Liver (tissue), 9 donors: ENCODE results near the gene ORAI3. TPM values are rescaled to one million over a fixed set of nuclear protein-coding genes. Genes with fewer than 3 reads are reported as not detected.

Source experiments
- DNase-seq: peaks from one replicate; pipeline ENCODE4 v3.0.0-alpha.2; 2017; ENCODE audit warnings: low spot score
- H3K27ac ChIP-seq, 2 donors: one replicate each; pipeline ENCODE4 v1.7.0; 2013; ENCODE audit warnings: inconsistent platforms in 2 of 2, low read length in 2 of 2, control low read depth in 1 of 2, low read depth in 1 of 2, mild to moderate bottlenecking in 1 of 2
- H3K27me3 ChIP-seq, 4 donors: one replicate each; pipeline versions ENCODE4 v1.6.1 to v1.7.0; 2013; ENCODE audit warnings: low read length in 3 of 4, inconsistent platforms in 1 of 4, mild to moderate bottlenecking in 1 of 4, moderate library complexity in 1 of 4; ENCODE audit not compliant: control insufficient read depth in 4 of 4, insufficient read depth in 4 of 4
- H3K36me3 ChIP-seq, 4 donors: one replicate each; pipeline versions ENCODE4 v1.6.1 to v1.7.0; 2013; ENCODE audit warnings: low read length in 3 of 4, mild to moderate bottlenecking in 3 of 4, low read depth in 1 of 4, moderate library complexity in 1 of 4; ENCODE audit not compliant: control insufficient read depth in 4 of 4, insufficient read depth in 3 of 4
- H3K4me1 ChIP-seq, 4 donors: one replicate each; pipeline versions ENCODE4 v1.6.1 to v1.7.0; 2013; ENCODE audit warnings: low read length in 3 of 4, mild to moderate bottlenecking in 3 of 4, moderate library complexity in 1 of 4; ENCODE audit not compliant: control insufficient read depth in 4 of 4, insufficient read depth in 4 of 4
- H3K4me3 ChIP-seq, 3 donors: one replicate each; pipeline versions ENCODE4 v1.6.1 to v1.7.0; 2013; ENCODE audit warnings: low read length in 3 of 3, control low read depth in 1 of 3, low read depth in 1 of 3, mild to moderate bottlenecking in 1 of 3
- H3K9ac ChIP-seq, 2 donors: one replicate each; pipeline ENCODE4 v1.7.0; 2013; ENCODE audit warnings: low read length in 2 of 2, mild to moderate bottlenecking in 2 of 2, moderate library complexity in 2 of 2, control low read depth in 1 of 2, low read depth in 1 of 2
- H3K9me3 ChIP-seq, 4 donors: one replicate each; pipeline versions ENCODE4 v1.6.1 to v1.7.0; 2013; ENCODE audit warnings: low read length in 3 of 4; ENCODE audit not compliant: control insufficient read depth in 4 of 4
- ATF3 ChIP-seq: IDR thresholded peaks from 2 replicates; pipeline ENCODE4 v1.6.1; 2016; ENCODE audit warnings: antibody characterized with exemption
- CTCF ChIP-seq: fragments of 150-350 bp; IDR thresholded peaks from 2 replicates; pipeline ENCODE4 v1.5.1; 2017; ENCODE audit warnings: improper control_type of control experiment, low read depth, low read length; ENCODE audit not compliant: missing input control
- EGR1 ChIP-seq, 2 donors: IDR thresholded peaks; 2 replicates each; pipeline ENCODE4 v1.6.1; 2016 to 2018; ENCODE audit warnings: antibody characterized with exemption in 2 of 2, low read depth in 2 of 2
- FOXA1 ChIP-seq: IDR thresholded peaks from 2 replicates; pipeline ENCODE4 v1.6.1; 2016; ENCODE audit warnings: antibody characterized with exemption
- FOXA2 ChIP-seq: IDR thresholded peaks from 2 replicates; pipeline ENCODE4 v1.6.1; 2016; ENCODE audit warnings: antibody characterized with exemption
- GABPA ChIP-seq, 2 donors: IDR thresholded peaks in 1 of 2; conservative IDR thresholded peaks in 1 of 2; 2 replicates each; pipeline ENCODE4 v1.6.1; 2016; ENCODE audit warnings: antibody characterized with exemption in 2 of 2, mild to moderate bottlenecking in 1 of 2, moderate library complexity in 1 of 2
- HNF4A ChIP-seq, 2 donors: conservative IDR thresholded peaks; 2 replicates each; pipeline ENCODE4 v1.6.1; 2016; ENCODE audit warnings: antibody characterized with exemption in 2 of 2, mild to moderate bottlenecking in 2 of 2
- HNF4G ChIP-seq: IDR thresholded peaks from 2 replicates; pipeline ENCODE4 v1.6.1; 2016; ENCODE audit warnings: antibody characterized with exemption
- JUND ChIP-seq, 2 donors: IDR thresholded peaks; 2 replicates each; pipeline ENCODE4 v1.6.1; 2016; ENCODE audit warnings: antibody characterized with exemption in 2 of 2
- MAX ChIP-seq: IDR thresholded peaks from 2 replicates; pipeline ENCODE4 v1.6.1; 2016; ENCODE audit warnings: antibody characterized with exemption
- NR2F2 ChIP-seq: IDR thresholded peaks from 2 replicates; pipeline ENCODE4 v1.6.1; 2016; ENCODE audit warnings: antibody characterized with exemption
- RAD21 ChIP-seq, 2 donors: IDR thresholded peaks; 2 replicates each; pipeline ENCODE4 v1.6.1; 2016; ENCODE audit warnings: antibody characterized with exemption in 2 of 2, mild to moderate bottlenecking in 2 of 2
- REST ChIP-seq: IDR thresholded peaks from 2 replicates; pipeline ENCODE4 v1.6.1; 2016; ENCODE audit warnings: antibody characterized with exemption, mild to moderate bottlenecking
- RXRA ChIP-seq, 2 donors: IDR thresholded peaks; 2 replicates each; pipeline ENCODE4 v1.6.1; 2017 to 2018; ENCODE audit warnings: antibody characterized with exemption in 2 of 2, mild to moderate bottlenecking in 1 of 2
- SP1 ChIP-seq: IDR thresholded peaks from 2 replicates; pipeline ENCODE4 v1.6.1; 2018; ENCODE audit warnings: antibody characterized with exemption, mild to moderate bottlenecking
- TAF1 ChIP-seq: conservative IDR thresholded peaks from 2 replicates; pipeline ENCODE4 v1.6.1; 2016; ENCODE audit warnings: antibody characterized with exemption, mild to moderate bottlenecking
- YY1 ChIP-seq: IDR thresholded peaks from 2 replicates; pipeline ENCODE4 v1.6.1; 2016; ENCODE audit warnings: antibody characterized with exemption, mild to moderate bottlenecking
- ZBTB33 ChIP-seq: IDR thresholded peaks from 2 replicates; pipeline ENCODE4 v1.6.1; 2016; ENCODE audit warnings: antibody characterized with exemption
- WGBS: extraction: QIAGEN DNeasy Blood & Tissue Kit; methylation state at CpG from one replicate; pipeline ENCODE4 v1.1.7; 2013; 5-methylcytosine and 5-hydroxymethylcytosine counted together
- polyA plus RNA-seq, 2 donors: library from polyadenylated mRNA; stranded (reverse) in 1 of 2; unstranded in 1 of 2; fragments of 200-250 nt in 1 of 2; fragments of >200 nt in 1 of 2; fragmentation: Nextera tagmentation in 1 of 2; extraction: Ambion mirVana in 1 of 2; gene quantifications; one replicate each; pipeline versions ENCODE4 v1.2.1 to v1.2.3, GENCODE V29; 2013 to 2015
- total RNA-seq, 2 donors: library from RNA; depleted of rRNA; stranded (reverse); fragments of >200 nt; gene quantifications; one replicate each; pipeline ENCODE4 v1.2.3, GENCODE V29; 2014
- donor health status: healthy.
- donor health status: healthy.
- donor health status: healthy.
- donor health status: healthy.
- donor health status: healthy.

Gene ORAI3
- total and polyA plus RNA-seq, 4 donors = 26.6 to 39.1 (median 31.4) TPM

- TF ChIP-seq ZBTB33 (no peak), FOXA2 (no peak), JUND (IDR thresholded peaks at IDR 0.05) (no peak), YY1 (no peak), HNF4G (no peak), EGR1 (IDR thresholded peaks at IDR 0.05; ENCODE audit: low read depth in 2 of 2) (no peak), HNF4A (conservative IDR thresholded peaks at IDR 0.05) (no peak)
These were observed 38.3 kb upstream of the ORAI3 start (continued) for GRCh38 chr16:30910427-30911029.

- H3K36me3 ChIP-seq = no peaks in the 10 kb centered on the region
- no peak overlapping the region for H3K4me3 ChIP-seq
- 93% methylated on average over 6 of the region's 6 CpGs for WGBS
- DNase-seq = no peak
- no peak overlapping the region for H3K9ac ChIP-seq
- no peaks in the 10 kb centered on the region for H3K9me3 ChIP-seq
- no peak overlapping the region for H3K27ac ChIP-seq
- no peaks in the 10 kb centered on the region for H3K4me1 ChIP-seq
- TF ChIP-seq NR2F2 (no peak), CTCF (no peak), FOXA2 (no peak), SP1 (no peak), REST (no peak), RAD21 (IDR thresholded peaks at IDR 0.05) (no peak), GABPA (IDR thresholded peaks at IDR 0.05 in 1 of 2, conservative IDR thresholded peaks at IDR 0.05 in 1 of 2) (no peak), EGR1 (IDR thresholded peaks at IDR 0.05; ENCODE audit: low read depth in 2 of 2) (no peak), ATF3 (no peak), TAF1 (no peak), FOXA1 (no peak), RXRA (IDR thresholded peaks at IDR 0.05) (no peak), JUND (IDR thresholded peaks at IDR 0.05) (no peak), YY1 (no peak), HNF4A (conservative IDR thresholded peaks at IDR 0.05) (no peak), ZBTB33 (no peak), HNF4G (no peak), MAX (no peak)
- H3K27me3 ChIP-seq = no peaks in the 10 kb centered on the region
These were observed 36.0 kb upstream of the ORAI3 start for GRCh38 chr16:30912794-30913412.
